ENCODE measurements around the gene CCDC60. TPM values are rescaled to one million over a fixed set of nuclear protein-coding genes. Genes with fewer than 3 reads are reported as not detected.

The CCDC60 gene
- total and polyA plus RNA-seq, 2 experiments from 2014 or later: not detected

DNA sequence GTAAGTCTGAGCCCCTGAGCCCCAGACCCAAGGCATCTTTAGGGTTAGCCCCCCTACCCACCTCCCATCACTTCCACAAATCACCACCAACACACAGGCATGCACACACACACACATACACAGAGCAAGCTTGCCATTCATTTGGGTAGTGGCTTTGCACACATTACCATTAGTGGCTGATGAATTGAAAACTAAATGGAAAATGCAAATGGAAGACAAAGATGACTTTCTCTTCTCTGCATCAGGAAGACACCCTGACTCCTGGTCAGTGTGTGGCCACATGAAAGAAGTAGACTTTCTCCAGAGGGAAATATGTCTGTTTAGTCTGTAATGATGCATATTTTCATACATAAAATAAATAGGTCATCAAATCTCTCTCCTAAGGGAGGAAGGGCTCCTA lies 55.2 kb downstream of the CCDC60 start:
- H3K27ac ChIP-seq: no peak overlapping the region
- H4K20me1 ChIP-seq (ENCODE audit: insufficient read depth): no peaks in the 10 kb centered on the region
- no peak overlapping the region for H2AFZ ChIP-seq
- H3F3A ChIP-seq (ENCODE audit: insufficient read depth): no peaks in the 10 kb centered on the region
- no peaks in the 10 kb centered on the region for H3K9me3 ChIP-seq (ENCODE audit: low read depth)
- H3K4me1 ChIP-seq (ENCODE audit: insufficient read depth): no peaks in the 10 kb centered on the region
- no peaks in the 10 kb centered on the region for H3K79me2 ChIP-seq (ENCODE audit: insufficient read depth)
- no peak overlapping the region for H3K9ac ChIP-seq
- in situ Hi-C loops (cut with MboI): no loop called here
- H3K27me3 ChIP-seq (replicated peaks; ENCODE audit: insufficient read depth): no peaks in the 10 kb centered on the region
- no peaks in the 10 kb centered on the region for H3K36me3 ChIP-seq (ENCODE audit: low read depth)
- no peak overlapping the region for H3K4me2 ChIP-seq (ENCODE audit: unreplicated experiment)
- DNase-seq: no peak
- no peaks in the 10 kb centered on the region for H3K9me2 ChIP-seq (ENCODE audit: insufficient read depth)
- TF ChIP-seq EZH2phosphoT487 (IDR thresholded peaks at IDR 0.05; ENCODE audit: insufficient read depth, low read depth) (no peak), EZH2 (IDR thresholded peaks at IDR 0.05; ENCODE audit: insufficient read depth, poor library complexity, severe bottlenecking) (no peak)
- H3K4me3 ChIP-seq: no peak overlapping the region

GRCh38 chr12:119391673-119392072 lies 57.1 kb downstream of the CCDC60 start:
- H2AFZ ChIP-seq: no peak overlapping the region
- H3K9ac ChIP-seq: no peak overlapping the region
- 41 to 44% methylated on average over 5 of the region's 5 CpGs for WGBS, 2 experiments (ENCODE audit: low coverage in 1 of 2, low lambda C conversion rate in 2 of 2, missing lambda C conversion rate in 2 of 2)
- H3K36me3 ChIP-seq (ENCODE audit: low read depth): no peaks in the 10 kb centered on the region
- H3K79me2 ChIP-seq (ENCODE audit: insufficient read depth): no peaks in the 10 kb centered on the region
- H3K9me2 ChIP-seq (ENCODE audit: insufficient read depth): no peaks in the 10 kb centered on the region
- in situ Hi-C loops (cut with MboI): no loop called here
- H3K27me3 ChIP-seq (replicated peaks; ENCODE audit: insufficient read depth): no peaks in the 10 kb centered on the region
- DNase-seq: no peak
- no peak overlapping the region for H3K4me2 ChIP-seq (ENCODE audit: unreplicated experiment)
- H4K20me1 ChIP-seq (ENCODE audit: insufficient read depth): no peaks in the 10 kb centered on the region
- H3K9me3 ChIP-seq (ENCODE audit: low read depth): no peaks in the 10 kb centered on the region
- no peaks in the 10 kb centered on the region for H3K4me1 ChIP-seq (ENCODE audit: insufficient read depth)
- no peak overlapping the region for H3K27ac ChIP-seq
- H3F3A ChIP-seq (ENCODE audit: insufficient read depth): no peaks in the 10 kb centered on the region
- H3K4me3 ChIP-seq: no peak overlapping the region
- TF ChIP-seq EZH2phosphoT487 (IDR thresholded peaks at IDR 0.05; ENCODE audit: insufficient read depth, low read depth) (no peak), EZH2 (IDR thresholded peaks at IDR 0.05; ENCODE audit: insufficient read depth, poor library complexity, severe bottlenecking) (no peak)

GRCh38 chr12:119393677-119394076 lies 59.1 kb downstream of the CCDC60 start:
- no peak overlapping the region for H2AFZ ChIP-seq
- in situ Hi-C loops (cut with MboI): no loop called here
- no peaks in the 10 kb centered on the region for H4K20me1 ChIP-seq (ENCODE audit: insufficient read depth)
- no peak overlapping the region for H3K27ac ChIP-seq
- no peak overlapping the region for H3K4me3 ChIP-seq
- DNase-seq: no peak
- WGBS, 2 experiments (ENCODE audit: low coverage in 1 of 2, low lambda C conversion rate in 2 of 2, missing lambda C conversion rate in 2 of 2): 0 to 3% methylated on average over 4 of the region's 4 CpGs
- no peaks in the 10 kb centered on the region for H3K9me3 ChIP-seq (ENCODE audit: low read depth)
- TF ChIP-seq EZH2phosphoT487 (IDR thresholded peaks at IDR 0.05; ENCODE audit: insufficient read depth, low read depth) (no peak), EZH2 (IDR thresholded peaks at IDR 0.05; ENCODE audit: insufficient read depth, poor library complexity, severe bottlenecking) (no peak)
- no peaks in the 10 kb centered on the region for H3K36me3 ChIP-seq (ENCODE audit: low read depth)
- no peaks in the 10 kb centered on the region for H3K27me3 ChIP-seq (replicated peaks; ENCODE audit: insufficient read depth)
- H3F3A ChIP-seq (ENCODE audit: insufficient read depth): no peaks in the 10 kb centered on the region
- H3K79me2 ChIP-seq (ENCODE audit: insufficient read depth): no peaks in the 10 kb centered on the region
- H3K4me1 ChIP-seq (ENCODE audit: insufficient read depth): no peaks in the 10 kb centered on the region
- H3K4me2 ChIP-seq (ENCODE audit: unreplicated experiment): no peak overlapping the region
- H3K9me2 ChIP-seq (ENCODE audit: insufficient read depth): no peaks in the 10 kb centered on the region
- no peak overlapping the region for H3K9ac ChIP-seq

GRCh38 chr12:119397540-119397939 lies 63.0 kb downstream of the CCDC60 start:
- H3K9me2 ChIP-seq (ENCODE audit: insufficient read depth): no peaks in the 10 kb centered on the region
- H3K4me2 ChIP-seq (ENCODE audit: unreplicated experiment): no peak overlapping the region
- no peaks in the 10 kb centered on the region for H3K36me3 ChIP-seq (ENCODE audit: low read depth)
- no peaks in the 10 kb centered on the region for H3K79me2 ChIP-seq (ENCODE audit: insufficient read depth)
- WGBS, 2 experiments (ENCODE audit: low coverage in 1 of 2, low lambda C conversion rate in 2 of 2, missing lambda C conversion rate in 2 of 2): 54 to 57% methylated on average over 9 to 10 of the region's 10 CpGs
- H3K9me3 ChIP-seq (ENCODE audit: low read depth): no peaks in the 10 kb centered on the region
- H2AFZ ChIP-seq: no peak overlapping the region
- no peaks in the 10 kb centered on the region for H3K4me1 ChIP-seq (ENCODE audit: insufficient read depth)
- DNase-seq: no peak
- no peaks in the 10 kb centered on the region for H4K20me1 ChIP-seq (ENCODE audit: insufficient read depth)
- no peak overlapping the region for H3K27ac ChIP-seq
- H3K4me3 ChIP-seq: no peak overlapping the region
- H3K27me3 ChIP-seq (replicated peaks; ENCODE audit: insufficient read depth): no peaks in the 10 kb centered on the region
- H3F3A ChIP-seq (ENCODE audit: insufficient read depth): no peaks in the 10 kb centered on the region
- in situ Hi-C loops (cut with MboI): no loop called here
- TF ChIP-seq EZH2 (IDR thresholded peaks at IDR 0.05; ENCODE audit: insufficient read depth, poor library complexity, severe bottlenecking) (no peak), EZH2phosphoT487 (IDR thresholded peaks at IDR 0.05; ENCODE audit: insufficient read depth, low read depth) (no peak)
- H3K9ac ChIP-seq: no peak overlapping the region

DNA sequence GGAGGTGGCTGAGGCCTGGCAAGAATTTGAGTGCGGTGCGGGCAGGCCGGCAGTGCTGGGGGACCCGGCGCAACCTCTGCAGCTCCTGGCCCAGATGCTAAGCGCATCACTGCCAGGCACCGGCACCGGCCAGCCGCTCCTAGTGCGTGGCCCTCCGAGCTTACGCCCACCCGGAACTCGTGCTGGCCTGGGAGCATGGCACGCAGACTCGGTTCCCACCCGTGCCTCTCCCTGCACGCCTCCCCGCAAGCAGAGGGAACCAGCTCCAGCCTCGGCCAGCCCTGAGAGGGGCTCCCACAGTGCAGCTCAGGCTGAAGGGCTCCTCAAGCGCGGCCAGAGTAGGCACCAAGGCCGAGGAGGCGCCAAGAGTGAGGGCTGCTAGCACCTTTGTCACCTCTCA lies 63.7 kb downstream of the CCDC60 start:
- H3F3A ChIP-seq (ENCODE audit: insufficient read depth): no peaks in the 10 kb centered on the region
- no peak overlapping the region for H3K4me3 ChIP-seq
- H2AFZ ChIP-seq: no peak overlapping the region
- DNase-seq: no peak
- no peaks in the 10 kb centered on the region for H3K36me3 ChIP-seq (ENCODE audit: low read depth)
- no peak overlapping the region for H3K9ac ChIP-seq
- no peaks in the 10 kb centered on the region for H4K20me1 ChIP-seq (ENCODE audit: insufficient read depth)
- no peak overlapping the region for H3K4me2 ChIP-seq (ENCODE audit: unreplicated experiment)
- in situ Hi-C loops (cut with MboI): no loop called here
- no peaks in the 10 kb centered on the region for H3K9me3 ChIP-seq (ENCODE audit: low read depth)
- H3K79me2 ChIP-seq (ENCODE audit: insufficient read depth): no peaks in the 10 kb centered on the region
- H3K27me3 ChIP-seq (replicated peaks; ENCODE audit: insufficient read depth): no peaks in the 10 kb centered on the region
- H3K9me2 ChIP-seq (ENCODE audit: insufficient read depth): no peaks in the 10 kb centered on the region
- H3K27ac ChIP-seq: no peak overlapping the region
- WGBS, 2 experiments (ENCODE audit: low coverage in 1 of 2, low lambda C conversion rate in 2 of 2, missing lambda C conversion rate in 2 of 2): 83 to 88% methylated on average over 20 to 24 of the region's 24 CpGs
- H3K4me1 ChIP-seq (ENCODE audit: insufficient read depth): no peaks in the 10 kb centered on the region
- TF ChIP-seq EZH2phosphoT487 (IDR thresholded peaks at IDR 0.05; ENCODE audit: insufficient read depth, low read depth): no peak
- TF ChIP-seq EZH2 (IDR thresholded peaks at IDR 0.05; ENCODE audit: insufficient read depth, poor library complexity, severe bottlenecking): no peak

Data from GM23248 (cell line).